MG63 (cell line): ENCODE data around the gene GNB2. TPM values are rescaled to one million over a fixed set of nuclear protein-coding genes. Genes with fewer than 3 reads are reported as not detected.

ENCODE experiments used
- DNase-seq: peaks from one replicate; pipeline ENCODE4 v3.0.0-alpha.2; 2020
- H3K27me3 ChIP-seq: fragments of 250-450 bp; sonication (Bioruptor Pico); 2 replicates; pipeline ENCODE4 v1.5.1; 2020; ENCODE audit warnings: mild to moderate bottlenecking, moderate library complexity
- H3K36me3 ChIP-seq: fragments of 250-450 bp; sonication (Bioruptor Pico); 2 replicates; pipeline ENCODE4 v1.5.1; 2020; ENCODE audit warnings: mild to moderate bottlenecking, moderate library complexity
- H3K4me3 ChIP-seq: fragments of 250-450 bp; sonication (Bioruptor Pico); 2 replicates; pipeline ENCODE4 v1.5.1; 2020; ENCODE audit warnings: mild to moderate bottlenecking, moderate library complexity
- H3K9me3 ChIP-seq: fragments of 250-450 bp; sonication (Bioruptor Pico); 2 replicates; pipeline ENCODE4 v1.5.1; 2020; ENCODE audit warnings: mild to moderate bottlenecking, moderate library complexity
- total RNA-seq: library from RNA; depleted of rRNA; stranded (reverse); fragments of >200 nt; shearing (Covaris generic); gene quantifications from 2 replicates; pipeline ENCODE4 v1.2.3, GENCODE V29; 2014; ENCODE audit warnings: low replicate concordance

GNB2 gene
- total RNA-seq, 1 experiment from 2014 or later = 174 TPM

- Histone ChIP-seq H3K36me3 (peaks cover 26% of the 10 kb centered on the region), H3K4me3 (no peak overlapping the region), H3K27me3 (no peaks in the 10 kb centered on the region), H3K9me3 (no peaks in the 10 kb centered on the region)
- no peak for DNase-seq
These were observed 3.2 kb downstream of the GNB2 start for GRCh38 chr7:100676501-100677306.

GRCh38 chr7:100677308-100678267 lies 4.0 kb downstream of the GNB2 start:
- Histone ChIP-seq H3K4me3 (no peak overlapping the region), H3K9me3 (no peaks in the 10 kb centered on the region), H3K36me3 (peaks cover 35% of the 10 kb centered on the region), H3K27me3 (no peaks in the 10 kb centered on the region)
- no peak for DNase-seq

- DNase-seq = no peak
- Histone ChIP-seq H3K36me3 (peaks cover 35% of the 10 kb centered on the region), H3K27me3 (no peaks in the 10 kb centered on the region), H3K4me3 (no peak overlapping the region), H3K9me3 (no peaks in the 10 kb centered on the region)
These were observed 4.9 kb downstream of the GNB2 start for GRCh38 chr7:100678291-100678984.

- Histone ChIP-seq H3K9me3 (no peaks in the 10 kb centered on the region), H3K27me3 (no peaks in the 10 kb centered on the region), H3K36me3 (peaks cover 35% of the 10 kb centered on the region), H3K4me3 (no peak overlapping the region)
- no peak for DNase-seq
These were observed 5.8 kb downstream of the GNB2 start for GRCh38 chr7:100679129-100679926.

- peaks cover 35% of the 10 kb centered on the region for H3K36me3 ChIP-seq
These were observed 6.5 kb downstream of the GNB2 start for GRCh38 chr7:100679927-100680575.

GRCh38 chr7:100680576-100681271 lies 7.2 kb downstream of the GNB2 start:
- H3K36me3 ChIP-seq = peaks cover 35% of the 10 kb centered on the region
- DNase-seq = no peak
- no peaks in the 10 kb centered on the region for H3K9me3 ChIP-seq
- no peak overlapping the region for H3K4me3 ChIP-seq
- H3K27me3 ChIP-seq = no peaks in the 10 kb centered on the region

More at GRCh38 chr7:100679927-100680575, 6.5 kb downstream of the GNB2 start:
- Histone ChIP-seq H3K27me3 (no peaks in the 10 kb centered on the region), H3K4me3 (no peak overlapping the region), H3K9me3 (no peaks in the 10 kb centered on the region)
- DNase-seq = no peak

GRCh38 chr7:100681491-100682227 lies 8.1 kb downstream of the GNB2 start:
- Histone ChIP-seq H3K27me3 (no peaks in the 10 kb centered on the region), H3K4me3 (no peak overlapping the region), H3K9me3 (no peaks in the 10 kb centered on the region), H3K36me3 (peaks cover 37% of the 10 kb centered on the region)
- no peak for DNase-seq

- DNase-seq = no peak
- no peak overlapping the region for H3K4me3 ChIP-seq
- H3K36me3 ChIP-seq = peaks cover 33% of the 10 kb centered on the region
These were observed 8.7 kb downstream of the GNB2 start for GRCh38 chr7:100682228-100682741.

GRCh38 chr7:100682991-100683658 lies 9.6 kb downstream of the GNB2 start:
- H3K36me3 ChIP-seq = peaks cover 27% of the 10 kb centered on the region
- H3K4me3 ChIP-seq = no peak overlapping the region
- no peaks in the 10 kb centered on the region for H3K27me3 ChIP-seq
- H3K9me3 ChIP-seq = no peaks in the 10 kb centered on the region
- no peak for DNase-seq

More at GRCh38 chr7:100682228-100682741, 8.7 kb downstream of the GNB2 start:
- no peaks in the 10 kb centered on the region for H3K9me3 ChIP-seq
- H3K27me3 ChIP-seq = no peaks in the 10 kb centered on the region

GRCh38 chr7:100683659-100684533 lies 10.4 kb downstream of the GNB2 start:
- Histone ChIP-seq H3K36me3 (peaks cover 28% of the 10 kb centered on the region), H3K27me3 (no peaks in the 10 kb centered on the region), H3K4me3 (no peak overlapping the region), H3K9me3 (no peaks in the 10 kb centered on the region)
- no peak for DNase-seq

GRCh38 chr7:100684534-100685042 lies 11.0 kb downstream of the GNB2 start:
- Histone ChIP-seq H3K9me3 (no peaks in the 10 kb centered on the region), H3K27me3 (no peaks in the 10 kb centered on the region), H3K36me3 (peaks cover 33% of the 10 kb centered on the region), H3K4me3 (no peak overlapping the region)
- no peak for DNase-seq

- no peak overlapping the region for H3K4me3 ChIP-seq
- DNase-seq = no peak
- peaks cover 33% of the 10 kb centered on the region for H3K36me3 ChIP-seq
- no peaks in the 10 kb centered on the region for H3K9me3 ChIP-seq
- H3K27me3 ChIP-seq = no peaks in the 10 kb centered on the region
These were observed 11.6 kb downstream of the GNB2 start for GRCh38 chr7:100685049-100685605.
